Measurements from ENCODE around the gene C11orf42.

C11orf42 gene

DNA sequence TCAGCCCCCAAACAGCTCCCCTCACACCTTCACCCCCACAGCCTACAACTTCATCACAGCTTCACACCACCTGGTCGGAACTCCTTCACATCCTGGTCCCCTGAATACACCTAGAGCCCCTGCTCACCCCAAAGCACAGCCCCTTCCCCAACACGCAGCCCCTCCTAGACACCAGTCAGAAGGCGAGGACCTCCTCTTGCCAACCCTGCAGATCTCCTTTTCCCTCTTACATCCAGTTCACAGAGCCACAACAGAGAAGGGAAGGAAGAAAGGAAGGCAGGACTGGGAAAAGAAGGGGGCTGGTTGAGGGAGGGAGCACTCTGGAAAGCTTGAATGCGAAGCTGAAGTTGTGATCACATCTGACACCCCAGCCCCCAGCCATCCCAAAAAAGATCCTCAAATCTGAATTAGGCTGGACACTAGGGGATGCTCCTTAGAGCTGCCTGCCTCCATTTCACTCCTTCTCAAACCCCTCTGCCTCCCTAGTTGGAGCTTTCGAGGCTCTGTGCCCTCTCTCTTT lies 54.9 kb downstream of the C11orf42 start:
- DNase-seq, result no peak

Data from fibroblast of skin of back (primary cell).